ENCODE data around the gene MET. TPM values are rescaled to one million over a fixed set of nuclear protein-coding genes. Genes with fewer than 3 reads are reported as not detected.

MET gene
- total and polyA plus RNA-seq, 2 of the 13 experiments (the other 11 are each of a cell fraction or from before 2014, with no cell fraction given), result 21.8 to 31.5 TPM

GRCh38 chr7:116740231-116740630, 68.2 kb downstream of the MET start:
- ChIA-PET CTCF (ENCODE audit: low intra/inter-chr PET ratio, low total read pairs) (no interaction called here), POLR2A (no interaction called here)
- ATAC-seq (no peak), FAIRE-seq (no peak), DNase-seq (ENCODE audit: low spot score) (no peak)
- TF ChIP-seq REXO4 (CRISPR knock-in tag; IDR thresholded peaks at IDR 0.05; ENCODE audit: borderline replicate concordance) (no peak), LRRFIP1 (CRISPR knock-in tag; conservative IDR thresholded peaks at IDR 0.05) (no peak), ZZZ3 (CRISPR knock-in tag; IDR thresholded peaks at IDR 0.05; ENCODE audit: borderline replicate concordance) (no peak), ZNF879 (CRISPR knock-in tag; IDR thresholded peaks at IDR 0.05) (no peak), HNF1B (CRISPR knock-in tag; IDR thresholded peaks at IDR 0.05) (no peak)
- in situ Hi-C loops (cut with HindIII; ENCODE audit: extremely low pct_ligation_motif_present, low pct_unique_long_range_greater_than_20kb), result no loop called here
- H3K4me3 ChIP-seq (replicated peaks in 1 of 3; ENCODE audit: insufficient read depth in 1 of 3, low read depth in 2 of 3, low read length in 3 of 3), result no peak overlapping the region
- no peak overlapping the region for H3K27ac ChIP-seq (ENCODE audit: extremely low read length, insufficient read depth, low read length)
- WGBS (ENCODE audit: low lambda C conversion rate), result 95% methylated on average over 1 of the region's 1 CpG
- intact Hi-C loops (cut with micrococcal nuclease; ENCODE audit: unreplicated experiment), result loop anchor here (5.0 kb wide), 2 partner anchors 67 to 148 kb away; no protein-coding TSS in a partner anchor
- BruUV-seq (replicated peaks), result no TSS peak
- no peak overlapping the region for H3K9ac ChIP-seq (ENCODE audit: insufficient read depth, low read depth, low read length)
- no peaks in the 10 kb centered on the region for H3K79me2 ChIP-seq (ENCODE audit: insufficient read depth, low read length)
- no peak overlapping the region for H3K4me2 ChIP-seq (ENCODE audit: low read depth, low read length)
- no peaks in the 10 kb centered on the region for H3K27me3 ChIP-seq (ENCODE audit: control insufficient read depth in 1 of 2, insufficient read depth in 2 of 2, low read length in 2 of 2)
- H3K4me1 ChIP-seq (ENCODE audit: insufficient read depth, low read length), result peaks cover 77% of the 10 kb centered on the region
- H2AFZ ChIP-seq (ENCODE audit: low read length), result no peak overlapping the region
- H4K20me1 ChIP-seq (ENCODE audit: insufficient read depth, low read length), result no peaks in the 10 kb centered on the region
- H3K9me3 ChIP-seq (ENCODE audit: low read length), result no peaks in the 10 kb centered on the region
- peaks cover 9 to 11% of the 10 kb centered on the region in 2 experiments; a peak in 3 of 5 replicates for H3K36me3 ChIP-seq (replicated peaks in 1 of 2; ENCODE audit: control insufficient read depth in 1 of 2, insufficient read depth in 2 of 2, low read length in 2 of 2)

Data from HepG2 (cell line).